Measurements from ENCODE around the gene DHCR7.

The DHCR7 gene

GRCh38 chr11:71443736-71444445 lies 4.3 kb downstream of the DHCR7 start:
- H4K8ac ChIP-seq (ENCODE audit: low read depth, low read length), result no peak overlapping the region
- no peak for DNase-seq
- H3K56ac ChIP-seq (ENCODE audit: low read length), result no peak overlapping the region
- H3K9ac ChIP-seq (ENCODE audit: low read length), result no peak overlapping the region
- no peak overlapping the region for H2AK5ac ChIP-seq (ENCODE audit: low read length)
- peaks cover 24% of the 10 kb centered on the region for H3K79me2 ChIP-seq (ENCODE audit: control insufficient read depth, insufficient read depth, low read length)
- no peak overlapping the region for H3K4me2 ChIP-seq (ENCODE audit: low read length)
- no peak overlapping the region for H2BK15ac ChIP-seq (replicated peaks; ENCODE audit: low read depth)
- H3K4ac ChIP-seq (ENCODE audit: low read depth, low read length), result no peak overlapping the region
- H4K5ac ChIP-seq (ENCODE audit: low read length), result no peak overlapping the region
- H3K23ac ChIP-seq (ENCODE audit: low read length), result no peak overlapping the region
- peaks cover 5% of the 10 kb centered on the region for H3K4me1 ChIP-seq (ENCODE audit: control insufficient read depth, low read depth, low read length)
- H3K36me3 ChIP-seq (ENCODE audit: control insufficient read depth, insufficient read depth, low read length), result peaks cover 36% of the 10 kb centered on the region
- H2BK5ac ChIP-seq (ENCODE audit: low read length), result no peak overlapping the region
- H3K4me3 ChIP-seq (ENCODE audit: low read length), result no peak overlapping the region
- WGBS (ENCODE audit: extremely low coverage, insufficient coverage, low lambda C conversion rate), result no CpG with 5 or more reads among the region's 20 CpGs
- no peak overlapping the region for H2BK120ac ChIP-seq (ENCODE audit: low read depth, low read length)
- no peak overlapping the region for H3K27ac ChIP-seq (ENCODE audit: low read depth, low read length)
- no peaks in the 10 kb centered on the region for H3K27me3 ChIP-seq (ENCODE audit: insufficient read depth, low read length, poor library complexity)
- no peak overlapping the region for H3K18ac ChIP-seq (ENCODE audit: low read length)
- H3K79me1 ChIP-seq (ENCODE audit: low read length), result peaks cover 27% of the 10 kb centered on the region

- Histone ChIP-seq H3K27ac (ENCODE audit: low read depth, low read length) (no peak overlapping the region), H3K79me1 (ENCODE audit: low read length) (peaks cover 27% of the 10 kb centered on the region), H4K5ac (ENCODE audit: low read length) (no peak overlapping the region), H3K4me3 (ENCODE audit: low read length) (no peak overlapping the region), H3K27me3 (ENCODE audit: insufficient read depth, low read length, poor library complexity) (no peaks in the 10 kb centered on the region), H2AK5ac (ENCODE audit: low read length) (no peak overlapping the region), H3K23ac (ENCODE audit: low read length) (no peak overlapping the region), H3K4ac (ENCODE audit: low read depth, low read length) (no peak overlapping the region), H3K79me2 (ENCODE audit: control insufficient read depth, insufficient read depth, low read length) (peaks cover 24% of the 10 kb centered on the region), H3K4me2 (ENCODE audit: low read length) (no peak overlapping the region), H3K9ac (ENCODE audit: low read length) (no peak overlapping the region), H2BK5ac (ENCODE audit: low read length) (no peak overlapping the region), H2BK120ac (ENCODE audit: low read depth, low read length) (no peak overlapping the region), H4K8ac (ENCODE audit: low read depth, low read length) (no peak overlapping the region), H3K18ac (ENCODE audit: low read length) (no peak overlapping the region), H2BK15ac (replicated peaks; ENCODE audit: low read depth) (no peak overlapping the region), H3K56ac (ENCODE audit: low read length) (no peak overlapping the region), H3K36me3 (ENCODE audit: control insufficient read depth, insufficient read depth, low read length) (peaks cover 40% of the 10 kb centered on the region), H3K4me1 (ENCODE audit: control insufficient read depth, low read depth, low read length) (peaks cover 5% of the 10 kb centered on the region)
- DNase-seq, result no peak
- no CpG with 5 or more reads among the region's 5 CpGs for WGBS (ENCODE audit: extremely low coverage, insufficient coverage, low lambda C conversion rate)
These were observed 5.3 kb downstream of the DHCR7 start for GRCh38 chr11:71442880-71443279.

GRCh38 chr11:71442123-71442522 lies 6.1 kb downstream of the DHCR7 start:
- Histone ChIP-seq H3K36me3 (ENCODE audit: control insufficient read depth, insufficient read depth, low read length) (peaks cover 40% of the 10 kb centered on the region), H3K4me2 (ENCODE audit: low read length) (no peak overlapping the region), H3K4me1 (ENCODE audit: control insufficient read depth, low read depth, low read length) (peaks cover 5% of the 10 kb centered on the region), H2AK5ac (ENCODE audit: low read length) (no peak overlapping the region), H3K27me3 (ENCODE audit: insufficient read depth, low read length, poor library complexity) (no peaks in the 10 kb centered on the region), H3K79me1 (ENCODE audit: low read length) (peaks cover 21% of the 10 kb centered on the region), H4K5ac (ENCODE audit: low read length) (no peak overlapping the region), H3K4me3 (ENCODE audit: low read length) (no peak overlapping the region), H3K79me2 (ENCODE audit: control insufficient read depth, insufficient read depth, low read length) (peaks cover 17% of the 10 kb centered on the region), H3K9ac (ENCODE audit: low read length) (no peak overlapping the region), H3K27ac (ENCODE audit: low read depth, low read length) (no peak overlapping the region), H3K4ac (ENCODE audit: low read depth, low read length) (no peak overlapping the region), H3K23ac (ENCODE audit: low read length) (no peak overlapping the region), H4K8ac (ENCODE audit: low read depth, low read length) (no peak overlapping the region), H2BK120ac (ENCODE audit: low read depth, low read length) (no peak overlapping the region), H3K18ac (ENCODE audit: low read length) (no peak overlapping the region), H2BK5ac (ENCODE audit: low read length) (no peak overlapping the region), H2BK15ac (replicated peaks; ENCODE audit: low read depth) (no peak overlapping the region), H3K56ac (ENCODE audit: low read length) (no peak overlapping the region)
- DNase-seq, result no peak
- no CpG with 5 or more reads among the region's 8 CpGs for WGBS (ENCODE audit: extremely low coverage, insufficient coverage, low lambda C conversion rate)

GRCh38 chr11:71441251-71441650 lies 6.9 kb downstream of the DHCR7 start:
- whole genome bisulfite sequencing (ENCODE audit: extremely low coverage, insufficient coverage, low lambda C conversion rate), result no CpG with 5 or more reads among the region's 11 CpGs

GRCh38 chr11:71440021-71440755 lies 8.0 kb downstream of the DHCR7 start:
- Histone ChIP-seq H4K5ac (ENCODE audit: low read length) (no peak overlapping the region), H3K23ac (ENCODE audit: low read length) (no peak overlapping the region), H2AK5ac (ENCODE audit: low read length) (no peak overlapping the region), H2BK5ac (ENCODE audit: low read length) (no peak overlapping the region), H3K56ac (ENCODE audit: low read length) (no peak overlapping the region), H3K27ac (ENCODE audit: low read depth, low read length) (no peak overlapping the region), H2BK15ac (replicated peaks; ENCODE audit: low read depth) (no peak overlapping the region), H3K79me2 (ENCODE audit: control insufficient read depth, insufficient read depth, low read length) (peaks cover 5% of the 10 kb centered on the region), H4K8ac (ENCODE audit: low read depth, low read length) (no peak overlapping the region), H3K4me3 (ENCODE audit: low read length) (no peak overlapping the region), H3K4me1 (ENCODE audit: control insufficient read depth, low read depth, low read length) (no peaks in the 10 kb centered on the region), H3K4ac (ENCODE audit: low read depth, low read length) (no peak overlapping the region), H3K4me2 (ENCODE audit: low read length) (no peak overlapping the region), H3K36me3 (ENCODE audit: control insufficient read depth, insufficient read depth, low read length) (peaks cover 38% of the 10 kb centered on the region), H3K18ac (ENCODE audit: low read length) (no peak overlapping the region), H3K79me1 (ENCODE audit: low read length) (peaks cover 11% of the 10 kb centered on the region), H3K27me3 (ENCODE audit: insufficient read depth, low read length, poor library complexity) (no peaks in the 10 kb centered on the region), H2BK120ac (ENCODE audit: low read depth, low read length) (no peak overlapping the region), H3K9ac (ENCODE audit: low read length) (no peak overlapping the region)
- no peak for DNase-seq
- no CpG with 5 or more reads among the region's 6 CpGs for WGBS (ENCODE audit: extremely low coverage, insufficient coverage, low lambda C conversion rate)

More at GRCh38 chr11:71441251-71441650, 6.9 kb downstream of the DHCR7 start:
- no peak overlapping the region for H3K4me2 ChIP-seq (ENCODE audit: low read length)
- H4K5ac ChIP-seq (ENCODE audit: low read length), result no peak overlapping the region
- no peak overlapping the region for H3K4ac ChIP-seq (ENCODE audit: low read depth, low read length)
- H3K4me3 ChIP-seq (ENCODE audit: low read length), result no peak overlapping the region
- no peak overlapping the region for H3K18ac ChIP-seq (ENCODE audit: low read length)
- no peak overlapping the region for H3K56ac ChIP-seq (ENCODE audit: low read length)
- peaks cover 38% of the 10 kb centered on the region for H3K36me3 ChIP-seq (ENCODE audit: control insufficient read depth, insufficient read depth, low read length)
- H3K27ac ChIP-seq (ENCODE audit: low read depth, low read length), result no peak overlapping the region
- H2BK5ac ChIP-seq (ENCODE audit: low read length), result no peak overlapping the region
- peaks cover 11% of the 10 kb centered on the region for H3K79me2 ChIP-seq (ENCODE audit: control insufficient read depth, insufficient read depth, low read length)
- H3K9ac ChIP-seq (ENCODE audit: low read length), result no peak overlapping the region
- no peak overlapping the region for H2BK120ac ChIP-seq (ENCODE audit: low read depth, low read length)
- H4K8ac ChIP-seq (ENCODE audit: low read depth, low read length), result no peak overlapping the region
- H2AK5ac ChIP-seq (ENCODE audit: low read length), result no peak overlapping the region
- no peak overlapping the region for H3K23ac ChIP-seq (ENCODE audit: low read length)
- no peaks in the 10 kb centered on the region for H3K4me1 ChIP-seq (ENCODE audit: control insufficient read depth, low read depth, low read length)
- H2BK15ac ChIP-seq (replicated peaks; ENCODE audit: low read depth), result no peak overlapping the region
- peaks cover 16% of the 10 kb centered on the region for H3K79me1 ChIP-seq (ENCODE audit: low read length)
- DNase-seq, result no peak
- H3K27me3 ChIP-seq (ENCODE audit: insufficient read depth, low read length, poor library complexity), result no peaks in the 10 kb centered on the region
